IPS DF 19.7 (cell line): ENCODE data around the gene DSCAML1.
"Not testable (repeated sequence)": the region's sequence is repeated elsewhere in the genome, so short reads cannot be mapped to it uniquely, and the experiment has no call there.

Source experiments
- DNase-seq: peaks from one replicate; pipeline ENCODE4 v3.0.0-alpha.2; 2013; ENCODE audit warnings: low read depth, low spot score

Gene DSCAML1

GRCh38 chr11:117794772-117795629 is 2.0 kb downstream of the DSCAML1 start:
- DNase-seq: no peak

GRCh38 chr11:117794135-117794534 is 2.9 kb downstream of the DSCAML1 start:
- no peak for DNase-seq

- no peak for DNase-seq
Measured at GRCh38 chr11:117793583-117793982, 3.4 kb downstream of the DSCAML1 start.

- no peak for DNase-seq
Measured at GRCh38 chr11:117792992-117793391, 4.0 kb downstream of the DSCAML1 start.

- no peak for DNase-seq
Measured at GRCh38 chr11:117792241-117792640, 4.8 kb downstream of the DSCAML1 start.

DNA sequence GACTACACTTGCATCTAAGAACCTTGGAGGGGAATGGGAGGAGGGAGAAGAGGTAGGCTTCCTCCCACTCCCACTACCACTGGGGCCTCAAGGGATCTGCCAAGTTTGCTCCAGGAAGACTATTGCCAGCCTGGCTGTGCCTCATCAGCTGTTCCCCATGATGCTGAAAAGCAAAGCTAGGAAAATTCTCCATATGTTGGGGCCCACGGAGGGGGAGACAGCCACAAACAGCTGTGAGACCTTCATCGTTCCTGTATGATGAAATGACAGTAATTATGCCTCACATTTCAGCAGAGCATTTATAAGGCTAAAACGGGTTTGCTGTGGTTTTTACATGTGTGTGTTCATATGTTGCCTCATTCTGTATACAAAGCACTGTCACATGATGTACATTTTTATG is 6.7 kb downstream of the DSCAML1 start:
- DNase-seq: no peak

- DNase-seq: no peak
Measured at GRCh38 chr11:117789241-117789640, 7.8 kb downstream of the DSCAML1 start.

DNA sequence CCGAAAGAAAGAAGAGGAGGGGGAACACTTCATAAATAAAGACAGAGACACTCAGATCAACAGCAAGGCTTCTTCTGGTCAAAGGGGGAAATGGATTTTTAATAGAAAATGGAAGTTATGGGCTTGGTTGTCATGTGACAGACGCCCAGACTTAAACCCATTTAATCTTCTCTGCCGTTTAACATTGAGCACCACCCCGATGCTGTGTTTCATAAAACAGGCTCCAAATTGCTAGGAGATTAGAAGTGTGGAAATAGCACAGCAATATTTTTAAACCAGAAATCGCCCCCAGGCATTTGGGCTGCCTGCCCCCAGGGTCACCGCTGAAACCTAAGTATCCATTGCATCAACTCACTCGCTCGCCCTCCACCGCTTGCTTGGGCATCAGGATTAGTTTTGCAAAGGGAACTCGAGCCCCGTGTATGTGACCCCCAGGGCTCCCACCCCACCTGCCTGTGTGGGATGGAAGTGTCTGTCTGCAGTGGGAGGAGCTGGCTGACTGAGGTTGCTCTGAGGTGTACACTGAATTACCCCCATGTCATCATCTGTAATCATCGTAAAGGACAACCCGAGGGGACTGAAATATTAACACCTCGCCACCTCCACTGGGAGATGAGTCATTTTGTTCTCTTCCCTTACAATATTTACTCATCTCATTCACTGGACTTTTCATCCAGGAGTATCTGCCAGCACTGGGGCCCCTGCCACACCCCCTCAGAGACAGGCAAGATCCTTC is 10.7 kb downstream of the DSCAML1 start:
- no peak for DNase-seq

DNA sequence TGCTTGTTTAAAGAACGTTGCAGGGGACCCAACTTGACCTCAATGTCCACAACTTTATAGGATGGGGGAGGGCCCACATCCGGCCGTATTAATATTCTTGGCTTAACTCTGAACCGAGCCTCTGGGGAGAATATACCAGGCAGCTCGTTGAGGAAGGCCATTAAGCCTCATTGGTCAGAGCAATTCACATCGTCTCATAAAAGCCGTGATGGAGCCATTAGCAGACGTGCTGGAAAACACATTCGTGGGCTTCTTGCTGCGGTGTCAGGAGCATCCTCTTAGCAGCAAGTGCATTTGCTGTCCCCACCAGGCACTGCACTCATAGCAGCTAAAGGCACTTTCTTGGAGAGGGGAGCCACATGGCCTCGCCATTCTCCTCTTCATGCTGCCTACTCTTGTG is 14.9 kb downstream of the DSCAML1 start:
- DNase-seq: no peak

- no peak for DNase-seq
Measured at GRCh38 chr11:117781627-117782026, 15.4 kb downstream of the DSCAML1 start.

GRCh38 chr11:117780456-117780855 is 16.6 kb downstream of the DSCAML1 start:
- no peak for DNase-seq

DNA sequence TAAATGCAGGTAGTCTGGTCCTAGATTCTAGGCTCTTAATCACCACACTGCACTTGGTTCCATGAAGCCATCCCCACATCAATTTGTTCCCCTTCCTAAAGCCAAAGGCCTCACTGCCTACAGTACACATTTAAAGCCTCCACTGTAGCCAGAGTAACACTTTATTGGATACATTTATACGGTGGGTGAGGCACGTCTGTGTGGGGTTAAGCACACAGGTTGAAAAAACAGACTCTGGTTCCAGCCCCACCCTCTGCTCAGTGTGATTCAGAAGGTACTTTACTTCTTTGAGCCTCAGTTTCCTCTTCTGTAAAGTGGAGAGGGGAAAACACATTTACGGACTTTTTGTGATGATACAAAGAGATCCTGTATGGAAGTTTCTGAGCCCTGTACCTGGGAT is 22.5 kb downstream of the DSCAML1 start:
- no peak for DNase-seq

DNA sequence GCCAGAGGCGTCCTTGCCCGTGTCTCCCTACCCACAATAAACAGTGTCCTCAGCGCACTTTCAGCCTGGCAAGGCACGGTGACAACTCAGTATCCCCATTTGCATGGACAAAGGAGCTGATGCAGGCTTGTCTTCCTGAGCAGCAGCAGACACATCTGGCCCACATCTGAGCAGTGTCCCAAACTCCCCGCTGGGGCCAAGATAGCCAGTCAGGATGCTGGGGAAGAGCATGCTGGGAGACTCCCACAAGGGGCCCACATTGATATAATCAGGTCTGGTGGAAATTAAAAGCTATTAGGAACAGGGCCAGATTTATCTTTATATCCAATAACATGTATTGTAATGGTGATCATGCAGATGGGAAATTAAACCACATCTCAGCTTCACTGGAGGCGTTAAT is 24.7 kb downstream of the DSCAML1 start:
- no peak for DNase-seq

DNA sequence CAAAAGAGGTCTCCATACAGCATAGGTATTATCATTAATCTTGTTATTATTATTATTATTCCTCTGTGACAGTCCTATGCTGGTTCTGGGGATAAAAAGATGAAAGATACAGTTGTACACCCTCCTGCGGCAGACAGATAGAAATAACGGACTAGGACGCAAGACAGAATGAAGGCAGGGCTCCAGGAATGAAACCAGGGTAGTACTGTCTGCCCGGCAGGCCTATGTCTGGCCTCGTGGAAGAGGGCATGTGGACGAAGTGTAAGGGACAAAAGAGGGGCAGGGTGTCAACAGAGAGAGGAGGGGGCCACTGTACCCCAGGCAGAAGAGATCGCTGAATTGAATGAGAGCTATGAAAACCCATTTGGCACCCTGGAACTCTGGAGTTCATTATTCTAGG is 25.2 kb downstream of the DSCAML1 start:
- no peak for DNase-seq

- DNase-seq: no peak
Measured at GRCh38 chr11:117771197-117771596, 25.8 kb downstream of the DSCAML1 start.

GRCh38 chr11:117770061-117770460 is 27.0 kb downstream of the DSCAML1 start:
- DNase-seq: no peak

GRCh38 chr11:117769533-117769932 is 27.5 kb downstream of the DSCAML1 start:
- DNase-seq: no peak

GRCh38 chr11:117768506-117768905 is 28.5 kb downstream of the DSCAML1 start:
- no peak for DNase-seq

GRCh38 chr11:117767071-117767470 is 29.9 kb downstream of the DSCAML1 start:
- no peak for DNase-seq

DNA sequence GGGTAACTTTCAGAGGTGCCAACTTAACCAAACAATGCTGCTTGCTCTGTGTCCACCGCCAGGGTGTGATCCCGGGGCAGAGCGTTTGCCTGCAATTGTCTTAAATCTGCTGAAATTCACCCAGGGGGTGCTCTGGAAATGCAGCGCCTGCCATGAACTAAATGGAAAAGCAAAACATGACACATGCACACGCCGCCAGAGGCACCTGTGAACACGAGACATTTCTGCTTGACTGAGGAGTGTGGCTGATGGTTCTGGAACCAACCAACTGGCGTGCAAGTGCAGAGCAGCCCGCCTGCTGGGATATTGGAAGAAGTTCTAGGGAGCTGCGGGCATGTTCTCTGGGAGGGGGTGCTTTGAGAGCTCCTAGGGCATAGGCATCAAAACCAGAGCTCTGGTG is 30.4 kb downstream of the DSCAML1 start:
- no peak for DNase-seq

DNA sequence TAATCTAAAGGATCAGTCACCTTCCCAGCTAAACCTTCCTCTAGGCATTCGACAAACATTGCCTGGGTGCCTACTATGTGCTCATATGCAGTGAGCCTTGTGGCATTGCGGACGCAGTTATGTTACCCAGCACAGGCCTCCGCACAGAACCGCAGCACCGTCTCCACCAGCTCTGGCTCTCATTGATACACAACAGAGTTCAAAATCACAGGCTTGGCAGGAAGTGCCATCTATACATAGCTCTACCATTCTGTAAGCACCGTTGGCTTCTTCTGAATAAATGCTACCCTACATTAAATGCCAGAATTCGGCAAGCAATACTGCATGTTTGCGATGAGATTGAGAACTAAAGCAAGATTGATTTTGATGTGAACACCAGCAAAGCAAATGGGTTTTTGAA is 31.0 kb downstream of the DSCAML1 start:
- DNase-seq: no peak

DNA sequence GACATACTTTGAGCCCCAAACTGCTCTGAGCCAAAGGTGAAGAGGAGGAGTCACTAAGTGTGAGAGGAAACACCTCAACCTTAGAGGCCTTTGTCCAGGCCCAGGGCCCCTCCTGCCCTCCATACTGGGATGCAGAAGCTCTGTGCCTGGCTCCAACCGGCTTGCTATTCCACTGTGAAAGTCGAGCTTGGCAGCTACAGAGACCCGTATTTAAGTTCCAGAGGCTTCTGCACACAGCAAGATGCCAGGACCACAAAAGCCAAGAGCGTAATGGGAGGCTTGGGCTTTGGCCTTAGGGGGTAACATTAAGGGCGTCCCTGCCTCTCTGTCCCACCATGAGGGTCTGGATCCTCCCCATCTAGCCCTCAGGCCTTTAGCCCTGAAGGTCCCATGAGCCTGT is 31.9 kb downstream of the DSCAML1 start:
- no peak for DNase-seq

GRCh38 chr11:117763465-117763864 is 33.6 kb downstream of the DSCAML1 start:
- DNase-seq: not testable (repeated sequence)
